HCT116 (cell line): ENCODE results near the gene KRT15. TPM values are rescaled to one million over a fixed set of nuclear protein-coding genes. Genes with fewer than 3 reads are reported as not detected.

ENCODE experiments used
- ATAC-seq: fragments of 200-7000 bp; cut with Tn5 transposase; 2 replicates; pipeline ENCODE4 v1.9.1; 2020; ENCODE audit warnings: mild to moderate bottlenecking, moderate library complexity
- BruUV-seq: library from RNA; stranded (reverse); fragments of 400-500 nt; replicated peaks from 2 replicates; lab custom pipeline; 2021; lab: Mats Ljungman, UMichigan
- CTCF ChIA-PET: fragments of 300-600 bp; sonication (Branson Sonifier 250); formaldehyde crosslinking; loops from one replicate; lab custom pipeline; 2021; ENCODE audit warnings: antibody characterized with exemption; lab: Charles Lee
- POLR2A ChIA-PET: fragments of 300-600, 350-600 bp; sonication (Branson Sonifier 250); formaldehyde crosslinking; loops from one replicate; lab custom pipeline; 2021; ENCODE audit warnings: antibody characterized with exemption; lab: Charles Lee
- RAD21 ChIA-PET, 2 experiments: fragments of 300-600 bp; sonication (Branson Sonifier 250); formaldehyde crosslinking; loops; one replicate each; lab custom pipeline; 2023; ENCODE audit warnings: low total read pairs in 2 of 2; ENCODE audit not compliant: uncharacterized antibody in 2 of 2, unreplicated experiment in 2 of 2, low non-redundant PET in 1 of 2; lab: Charles Lee
- DNase-seq: peaks from one replicate; pipeline ENCODE4 v3.0.0-alpha.2; 2010; ENCODE audit warnings: low read depth, low spot score
- H2AFZ ChIP-seq: fragments of 200-600 bp; shearing (Covaris generic), sonication (generic); 2 replicates; pipeline ENCODE4 v1.6.1; 2017; ENCODE audit warnings: low read depth, mixed run types, mixed read lengths, antibody characterized with exemption, low read length; ENCODE audit not compliant: poor library complexity, severe bottlenecking
- H3K27ac ChIP-seq: 2 replicates; pipeline ENCODE4 v1.5.1; 2012; ENCODE audit warnings: low read depth, low read length
- H3K27me3 ChIP-seq: fragments of 200-600 bp; sonication (generic); 2 replicates; pipeline ENCODE4 v1.6.1; 2016; ENCODE audit warnings: mixed run types, low read length, mixed read lengths; ENCODE audit not compliant: insufficient read depth
- H3K36me3 ChIP-seq, 2 experiments: fragments of 200-500 bp in 1 of 2; fragments of 200-600 bp in 1 of 2; sonication (Bioruptor generic) in 1 of 2; sonication (generic) in 1 of 2; 2 replicates each; pipeline versions ENCODE4 v1.5.1 to v1.6.1; 2014 to 2016; ENCODE audit warnings: low read length in 2 of 2, inconsistent platforms in 1 of 2, mixed read lengths in 1 of 2, mixed run types in 1 of 2; ENCODE audit not compliant: insufficient read depth in 2 of 2, control insufficient read depth in 1 of 2
- H3K4me1 ChIP-seq, 2 experiments: fragments of 200-600 bp in 1 of 2; sonication (generic) in 1 of 2; 2 replicates each; pipeline versions ENCODE4 v1.5.1 to v1.6.1; 2012 to 2017; ENCODE audit warnings: low read length in 2 of 2, inconsistent platforms in 1 of 2, mild to moderate bottlenecking in 1 of 2, mixed read lengths in 1 of 2, mixed run types in 1 of 2, moderate library complexity in 1 of 2; ENCODE audit not compliant: insufficient read depth in 2 of 2, control insufficient read depth in 1 of 2
- H3K4me2 ChIP-seq: fragments of 200-600 bp; sonication (generic); 2 replicates; pipeline ENCODE4 v1.6.1; 2017; ENCODE audit warnings: mixed run types, low read length, mixed read lengths
- H3K4me3 ChIP-seq, 2 experiments: fragments of 200-600 bp in 1 of 2; sonication (generic) in 1 of 2; replicated peaks in 1 of 2; 2 replicates each; pipeline ENCODE4 v1.5.1; 2011 to 2016; ENCODE audit warnings: low read length in 2 of 2, control low read depth in 1 of 2, low read depth in 1 of 2, mild to moderate bottlenecking in 1 of 2, mixed read lengths in 1 of 2, mixed run types in 1 of 2
- H3K79me2 ChIP-seq: fragments of 200-600 bp; sonication (generic); 2 replicates; pipeline ENCODE4 v1.6.1; 2017; ENCODE audit warnings: mild to moderate bottlenecking, mixed run types, low read length, moderate library complexity, mixed read lengths; ENCODE audit not compliant: insufficient read depth
- H3K9ac ChIP-seq: fragments of 200-600 bp; sonication (generic); 2 replicates; pipeline ENCODE4 v1.6.1; 2016; ENCODE audit warnings: low read length, mixed read lengths
- H3K9me2 ChIP-seq: fragments of 200-600 bp; sonication (generic), shearing (Covaris generic); 2 replicates; pipeline ENCODE4 v1.6.1; 2017; ENCODE audit warnings: mixed run types, mild to moderate bottlenecking, moderate library complexity; ENCODE audit not compliant: insufficient read depth
- H3K9me3 ChIP-seq, 2 experiments: fragments of 200-500 bp in 1 of 2; fragments of 200-600 bp in 1 of 2; sonication (Bioruptor generic) in 1 of 2; sonication (generic) in 1 of 2; 2 replicates each; pipeline ENCODE4 v1.6.1; 2014 to 2017; ENCODE audit warnings: low read length in 2 of 2, mixed read lengths in 2 of 2, inconsistent platforms in 1 of 2, low read depth in 1 of 2, mild to moderate bottlenecking in 1 of 2, mixed run types in 1 of 2, moderate library complexity in 1 of 2; ENCODE audit not compliant: control insufficient read depth in 1 of 2, insufficient read depth in 1 of 2
- H4K20me1 ChIP-seq: fragments of 200-600 bp; sonication (generic), shearing (Covaris generic); 2 replicates; pipeline ENCODE4 v1.6.1; 2017; ENCODE audit warnings: mixed run types, mild to moderate bottlenecking, moderate library complexity; ENCODE audit not compliant: insufficient read depth
- CBX3 ChIP-seq: IDR thresholded peaks from 2 replicates; pipeline ENCODE4 v1.6.1; 2012; ENCODE audit warnings: low read depth
- CTCF ChIP-seq, 3 experiments: fragments of 200-600 bp in 1 of 3; sonication (generic) in 1 of 3; IDR thresholded peaks in 2 of 3; conservative IDR thresholded peaks in 1 of 3; 2 replicates each; pipeline ENCODE4 v1.5.1; 2012 to 2017; ENCODE audit warnings: low read depth in 2 of 3, low read length in 2 of 3, antibody characterized with exemption in 1 of 3, borderline replicate concordance in 1 of 3, control low read depth in 1 of 3, mild to moderate bottlenecking in 1 of 3, mixed read lengths in 1 of 3, mixed run types in 1 of 3, moderate library complexity in 1 of 3; ENCODE audit not compliant: insufficient read depth in 1 of 3
- EGR1 ChIP-seq: IDR thresholded peaks from 2 replicates; pipeline ENCODE4 v1.6.1; 2012; ENCODE audit warnings: low read depth
- ELF1 ChIP-seq: IDR thresholded peaks from 2 replicates; pipeline ENCODE4 v1.6.1; 2012; ENCODE audit warnings: low read depth, borderline replicate concordance
- EZH2phosphoT487 ChIP-seq: fragments of 200-600 bp; IDR thresholded peaks from 2 replicates; pipeline ENCODE4 v1.6.1; 2018; ENCODE audit warnings: antibody characterized with exemption, borderline replicate concordance
- JUND ChIP-seq: IDR thresholded peaks from 2 replicates; pipeline ENCODE4 v1.6.1; 2012
- MAX ChIP-seq: IDR thresholded peaks from 2 replicates; pipeline ENCODE4 v1.6.1; 2012
- POLR2A ChIP-seq: IDR thresholded peaks from 2 replicates; pipeline ENCODE4 v1.7.0; 2011; ENCODE audit warnings: borderline replicate concordance; ENCODE audit not compliant: insufficient read depth, insufficient read length; ENCODE audit errors: extremely low read depth
- POLR2AphosphoS5 ChIP-seq: IDR thresholded peaks from 2 replicates; pipeline ENCODE4 v1.6.1; 2011; ENCODE audit warnings: mild to moderate bottlenecking, low read depth, low read length, moderate library complexity
- RAD21 ChIP-seq: IDR thresholded peaks from 2 replicates; pipeline ENCODE4 v1.6.1; 2012; ENCODE audit warnings: low read depth, mild to moderate bottlenecking
- SP1 ChIP-seq: IDR thresholded peaks from 2 replicates; pipeline ENCODE4 v1.6.1; 2012; ENCODE audit warnings: low read depth
- TCF7L2 ChIP-seq: IDR thresholded peaks from 2 replicates; pipeline ENCODE4 v1.7.0; 2011; ENCODE audit warnings: borderline replicate concordance, inconsistent platforms; ENCODE audit not compliant: insufficient read depth, insufficient read length; ENCODE audit errors: extremely low read depth
- ZBTB33 ChIP-seq: IDR thresholded peaks from 2 replicates; pipeline ENCODE4 v1.6.1; 2011; ENCODE audit warnings: mild to moderate bottlenecking, low read length, moderate library complexity; ENCODE audit not compliant: insufficient replicate concordance; ENCODE audit errors: extremely low read depth
- ZFX ChIP-seq: fragments of 450-650 bp; IDR thresholded peaks from 2 replicates; pipeline ENCODE4 v1.6.1; 2017
- intact Hi-C: fragments of 100-400 bp; cut with micrococcal nuclease; formaldehyde crosslinking; loops from 2 replicates; pipeline ENCODE4 v1.10.0; 2022
- total RNA-seq: library from RNA; stranded (reverse); gene quantifications from one replicate; pipeline ENCODE4 v1.2.1, GENCODE V29; 2021; ENCODE audit not compliant: unreplicated experiment

The KRT15 gene
- total RNA-seq, 1 experiment from 2014 or later: 37.1 TPM

GRCh38 chr17:41503202-41503601, 15.5 kb downstream of the KRT15 start:
- ChIA-PET CTCF (interaction anchor here (1.6 kb wide), 1 partner anchor 46 kb away, joined by 4 read pairs; no protein-coding TSS in a partner anchor), RAD21 (no interaction called here), POLR2A (interaction anchor here (0.9 to 1.4 kb wide), 3 partner anchors 16 to 46 kb away, joined by 3 to 4 read pairs (median 3); partner anchors contain the start of gene KRT15)
- DNase-seq: no peak
- no peak overlapping the region for H3K4me2 ChIP-seq
- no peaks in the 10 kb centered on the region for H3K27me3 ChIP-seq
- no peaks in the 10 kb centered on the region for H3K79me2 ChIP-seq
- BruUV-seq: no TSS peak
- H3K27ac ChIP-seq: no peak overlapping the region
- intact Hi-C loops: no loop called here
- H3K9me3 ChIP-seq: no peaks in the 10 kb centered on the region
- no peak overlapping the region for H3K4me3 ChIP-seq
- ATAC-seq: no peak
- no peaks in the 10 kb centered on the region for H3K9me2 ChIP-seq
- no peaks in the 10 kb centered on the region for H4K20me1 ChIP-seq
- no peak overlapping the region for H2AFZ ChIP-seq
- no peak for TF ChIP-seq POLR2AphosphoS5
- H3K9ac ChIP-seq: no peak overlapping the region
- no peaks in the 10 kb centered on the region for H3K36me3 ChIP-seq
- peaks cover 16 to 60% of the 10 kb centered on the region in 2 experiments for H3K4me1 ChIP-seq

GRCh38 chr17:41500131-41500911, 18.4 kb downstream of the KRT15 start:
- Histone ChIP-seq H3K4me2 (peak overlapping the region; percentile 68), H3K9me3 (no peaks in the 10 kb centered on the region), H2AFZ (no peak overlapping the region), H4K20me1 (no peaks in the 10 kb centered on the region), H3K27me3 (no peaks in the 10 kb centered on the region), H3K9me2 (no peaks in the 10 kb centered on the region), H3K27ac (peak overlapping the region; percentile 31), H3K36me3 (no peaks in the 10 kb centered on the region), H3K79me2 (no peaks in the 10 kb centered on the region), H3K4me3 (peak overlapping the region; percentile 21 to 24), H3K9ac (peak overlapping the region; percentile 58), H3K4me1 (peaks cover 25 to 65% of the 10 kb centered on the region in 2 experiments)
- BruUV-seq: TSS peak; percentile 44
- ChIA-PET CTCF (interaction anchor here (0.6 to 2.3 kb wide), 3 partner anchors 49 to 163 kb away, joined by 3 to 10 read pairs (median 5); no protein-coding TSS in a partner anchor), RAD21 (interaction anchor here (0.6 to 0.7 kb wide), 2 partner anchors 18 to 49 kb away, joined by 4 to 5 read pairs; partner anchors contain the start of gene KRT15 (in 1 of the 2)), POLR2A (interaction anchor here (0.6 to 1.0 kb wide), 2 partner anchors 94 to 171 kb away, joined by 3 read pairs; no protein-coding TSS in a partner anchor)
- DNase-seq: peak; percentile 77
- TF ChIP-seq EGR1 (no peak; the same call in 1 of the 2 replicates), POLR2A (no peak), CTCF (IDR thresholded peaks at IDR 0.05 in 2 of 3, conservative IDR thresholded peaks at IDR 0.05 in 1 of 3; ENCODE audit: borderline replicate concordance in 1 of 3, insufficient read depth in 1 of 3, low read depth in 2 of 3, low read length in 2 of 3) (no peak), ELF1 (no peak), TCF7L2 (no peak), RAD21 (no peak; the same call in 1 of the 2 replicates), SP1 (peak; percentile 87), ZFX (no peak), JUND (no peak; the same call in 1 of the 2 replicates), ZBTB33 (peak; percentile 37), EZH2phosphoT487 (no peak), POLR2AphosphoS5 (peak; percentile 59), CBX3 (no peak), MAX (no peak; the same call in 1 of the 2 replicates)
- intact Hi-C loops: no loop called here
- peak; percentile 44 for ATAC-seq
